Spleen (tissue), 7 donors: ENCODE measurements around the gene AKT2.

Source experiments
- CTCF ChIP-seq, 11 experiments: fragments of 200-600 bp in 7 of 11; fragments of 450-650 bp in 4 of 11; sonication (generic) in 4 of 11; IDR thresholded peaks in 8 of 11; conservative IDR thresholded peaks in 3 of 11; 1 replicate in 7 of 11; 2 replicates in 4 of 11; pipeline versions ENCODE4 v1.4.0 to v1.8.0; 2016 to 2021; ENCODE audit warnings: antibody characterized with exemption in 11 of 11, inconsistent platforms in 4 of 11, mild to moderate bottlenecking in 1 of 11
- POLR2A ChIP-seq, 3 donors: fragments of 450-650 bp; IDR thresholded peaks; one replicate each; pipeline ENCODE4 v1.5.1; 2017; ENCODE audit warnings: antibody characterized with exemption in 3 of 3, mild to moderate bottlenecking in 1 of 3
- donor health status: DM: no; HTN: no; CAD: no; lungs with moderate emphysema.
- donor health status: DM: no; HTN: no; CAD: no.
- donor health status: DM: no; HTN: no; CAD: no.

- TF ChIP-seq CTCF (IDR thresholded peaks at IDR 0.05 in 8 of 11, conservative IDR thresholded peaks at IDR 0.05 in 3 of 11) (no peak), POLR2A (IDR thresholded peaks at IDR 0.05) (no peak)
These were observed 66.9 kb downstream of the AKT2 start, which contains the start of gene TTC9B for GRCh38 chr19:40217934-40218890.
